Mononuclear cell (primary cell): Measurements from ENCODE around the gene S100Z. TPM values are rescaled to one million over a fixed set of nuclear protein-coding genes. Genes with fewer than 3 reads are reported as not detected.
"Not testable (repeated sequence)": the region's sequence is repeated elsewhere in the genome, so short reads cannot be mapped to it uniquely, and the experiment has no call there.

Source experiments
- H3K27me3 ChIP-seq: 2 replicates; pipeline ENCODE4 v1.6.0; 2011; ENCODE audit warnings: low read length, control low read depth; ENCODE audit not compliant: insufficient read depth
- H3K4me1 ChIP-seq: 2 replicates; pipeline ENCODE4 v1.5.1; 2011; ENCODE audit warnings: mild to moderate bottlenecking, low read length, control low read depth; ENCODE audit not compliant: insufficient read depth
- H3K4me3 ChIP-seq: 2 replicates; pipeline ENCODE4 v1.5.1; 2011; ENCODE audit warnings: mild to moderate bottlenecking, low read length, moderate library complexity
- H3K9me3 ChIP-seq: 2 replicates; pipeline ENCODE4 v1.5.1; 2011; ENCODE audit warnings: low read depth, mild to moderate bottlenecking, control low read depth, low read length
- total RNA-seq: library from RNA; depleted of rRNA; stranded (reverse); fragments of >200 nt; gene quantifications from one replicate; pipeline ENCODE4 v1.2.3, GENCODE V29; 2012

S100Z gene
- total RNA-seq: 5.6 TPM

- H3K27me3 ChIP-seq: no peaks in the 10 kb centered on the region
- peaks cover 68% of the 10 kb centered on the region for H3K4me1 ChIP-seq
- peak within 1 kb of the TSS; percentile 28 for H3K4me3 ChIP-seq
- no peaks in the 10 kb centered on the region for H3K9me3 ChIP-seq
These were observed at the start of gene S100Z for GRCh38 chr5:76849419-76850291. TSS of gene S100Z (plus strand) at chr5:76850014. CDS start at chr5:76875360, 25,346 bp downstream.

- H3K4me1 ChIP-seq: no peaks in the 10 kb centered on the region
- no peaks in the 10 kb centered on the region for H3K9me3 ChIP-seq
- no peaks in the 10 kb centered on the region for H3K27me3 ChIP-seq
- H3K4me3 ChIP-seq: no peak overlapping the region
These were observed 49.2 kb upstream of the S100Z start for GRCh38 chr5:76800579-76800978.

DNA sequence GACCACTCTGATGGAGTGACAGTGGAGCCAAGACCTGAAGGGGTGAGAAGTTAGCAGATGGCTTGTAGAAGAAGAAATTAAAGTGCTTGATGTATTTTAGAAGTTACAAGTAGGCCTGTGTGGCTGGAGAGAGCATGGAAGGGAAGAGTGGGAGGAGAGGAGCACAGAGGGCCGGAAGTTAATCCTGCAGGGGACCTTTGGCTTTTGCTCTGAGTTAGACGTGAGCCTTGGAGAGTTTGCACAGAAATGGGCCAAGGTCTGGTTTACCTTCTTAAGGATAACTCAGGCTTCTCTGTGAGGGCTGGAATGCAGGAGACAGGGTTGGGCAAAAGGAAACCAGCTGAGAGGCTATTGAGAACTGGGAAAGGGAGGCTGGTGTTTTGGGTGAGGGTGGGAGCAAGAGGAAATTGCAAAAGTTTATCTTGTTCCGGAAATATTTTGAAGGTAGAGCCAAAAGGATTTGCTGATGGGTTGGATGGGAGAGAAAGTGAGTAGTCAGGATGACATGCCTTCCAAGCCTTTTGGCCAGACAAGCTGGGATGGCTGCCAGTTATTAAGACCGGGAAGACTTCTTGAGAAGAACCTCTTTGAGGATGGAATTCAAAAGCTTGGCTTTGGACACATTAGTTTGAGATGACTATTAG is 48.5 kb upstream of the S100Z start:
- Histone ChIP-seq H3K4me3 (no peak overlapping the region), H3K4me1 (no peaks in the 10 kb centered on the region), H3K27me3 (no peaks in the 10 kb centered on the region), H3K9me3 (no peaks in the 10 kb centered on the region)

DNA sequence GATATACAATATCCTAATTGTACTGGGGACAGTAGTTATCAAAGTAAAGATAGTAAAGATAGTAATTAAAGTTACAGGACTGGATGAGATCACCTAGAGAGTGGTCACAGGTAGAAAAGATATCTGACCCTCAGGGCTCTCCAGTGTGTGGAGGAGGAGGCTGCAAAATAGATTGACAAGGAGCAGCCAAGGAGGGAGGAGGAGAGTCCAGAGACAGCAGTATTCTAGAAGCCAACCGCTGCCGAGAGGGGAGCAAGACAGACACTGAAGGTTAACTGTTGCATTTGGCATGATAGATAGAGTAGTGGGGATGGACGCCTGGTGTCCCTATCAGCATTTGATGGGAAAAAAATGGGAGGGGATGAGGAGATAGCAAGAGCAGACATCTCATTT is 48.0 kb upstream of the S100Z start:
- Histone ChIP-seq H3K4me1 (no peaks in the 10 kb centered on the region), H3K4me3 (no peak overlapping the region)

DNA sequence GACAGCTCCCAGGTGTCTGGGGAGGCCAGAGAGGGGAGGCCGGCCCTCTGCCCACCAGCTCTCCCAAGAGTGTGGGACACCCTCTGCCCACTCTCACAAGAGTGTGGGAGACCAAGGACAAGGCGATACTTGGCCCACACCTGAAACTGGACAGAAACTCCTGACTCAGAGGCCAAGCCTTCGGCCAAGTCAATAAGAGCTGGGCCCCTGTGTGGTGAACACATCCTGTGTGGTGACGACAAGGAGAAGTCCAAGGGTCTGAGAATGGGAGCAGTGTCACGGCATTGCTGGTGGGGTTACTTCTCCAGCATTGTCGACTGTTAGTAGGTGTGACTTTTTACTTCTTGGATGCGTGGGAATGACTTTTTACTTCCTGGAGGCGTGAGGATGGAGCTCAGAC is 45.5 kb upstream of the S100Z start:
- H3K4me3 ChIP-seq: no peak overlapping the region
- H3K27me3 ChIP-seq: no peaks in the 10 kb centered on the region
- H3K9me3 ChIP-seq: no peaks in the 10 kb centered on the region
- no peaks in the 10 kb centered on the region for H3K4me1 ChIP-seq

More for the DNA sequence above, 48.0 kb upstream of the S100Z start:
- H3K9me3 ChIP-seq: no peaks in the 10 kb centered on the region
- no peaks in the 10 kb centered on the region for H3K27me3 ChIP-seq

GRCh38 chr5:76805821-76806505 is 43.9 kb upstream of the S100Z start:
- no peak overlapping the region for H3K4me3 ChIP-seq

GRCh38 chr5:76807296-76807695 is 42.5 kb upstream of the S100Z start:
- no peaks in the 10 kb centered on the region for H3K4me1 ChIP-seq
- H3K9me3 ChIP-seq: no peaks in the 10 kb centered on the region
- no peak overlapping the region for H3K4me3 ChIP-seq
- no peaks in the 10 kb centered on the region for H3K27me3 ChIP-seq

More at GRCh38 chr5:76805821-76806505, 43.9 kb upstream of the S100Z start:
- Histone ChIP-seq H3K4me1 (no peaks in the 10 kb centered on the region), H3K27me3 (no peaks in the 10 kb centered on the region), H3K9me3 (no peaks in the 10 kb centered on the region)

- Histone ChIP-seq H3K27me3 (no peaks in the 10 kb centered on the region), H3K4me3 (no peak overlapping the region), H3K4me1 (no peaks in the 10 kb centered on the region), H3K9me3 (no peaks in the 10 kb centered on the region)
These were observed 41.6 kb upstream of the S100Z start for GRCh38 chr5:76808141-76808691.

- Histone ChIP-seq H3K4me3 (no peak overlapping the region), H3K27me3 (no peaks in the 10 kb centered on the region), H3K4me1 (no peaks in the 10 kb centered on the region), H3K9me3 (no peaks in the 10 kb centered on the region)
These were observed 40.7 kb upstream of the S100Z start for GRCh38 chr5:76809141-76809540.

DNA sequence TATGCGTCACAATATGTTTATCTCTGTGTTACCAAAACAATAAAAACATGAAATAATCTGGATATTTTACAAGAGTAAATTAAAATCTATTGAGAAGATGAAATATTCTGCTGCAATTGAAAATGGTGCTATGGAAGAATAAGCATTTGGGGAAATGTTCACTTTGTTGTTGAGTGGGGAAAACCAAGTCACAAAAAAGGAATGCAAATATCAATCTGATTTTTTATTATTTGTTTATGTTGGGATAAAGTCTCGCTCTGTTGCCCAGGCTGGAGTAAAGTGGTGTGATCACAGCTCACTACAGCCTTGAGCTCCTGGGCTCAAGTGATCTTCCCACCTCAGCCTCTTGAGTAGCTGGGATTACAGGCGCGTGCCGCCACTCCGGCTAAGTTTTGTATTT is 39.6 kb upstream of the S100Z start:
- H3K4me3 ChIP-seq: no peak overlapping the region

DNA sequence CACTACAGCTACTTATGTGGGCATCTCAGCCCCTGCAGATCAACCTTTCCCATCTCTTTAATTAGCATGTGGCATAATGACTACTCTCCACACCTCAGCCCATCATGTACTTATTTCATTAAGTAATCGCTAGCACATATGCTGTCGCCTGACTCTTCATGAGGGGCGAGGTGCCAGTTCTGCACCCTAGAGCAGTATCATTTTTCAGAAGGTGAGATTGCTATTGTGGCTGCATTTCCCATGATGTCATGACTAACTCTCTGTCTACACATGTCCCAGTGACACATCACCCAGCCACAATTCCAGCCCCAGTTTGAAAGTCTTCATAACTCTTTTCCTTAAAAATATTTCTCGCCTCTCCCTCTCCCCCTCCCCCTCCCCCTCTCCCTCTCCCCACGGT is 38.6 kb upstream of the S100Z start:
- H3K4me1 ChIP-seq: no peaks in the 10 kb centered on the region
- H3K27me3 ChIP-seq: no peaks in the 10 kb centered on the region
- H3K4me3 ChIP-seq: no peak overlapping the region
- H3K9me3 ChIP-seq: no peaks in the 10 kb centered on the region

More for the DNA sequence above, 39.6 kb upstream of the S100Z start:
- no peaks in the 10 kb centered on the region for H3K9me3 ChIP-seq
- H3K27me3 ChIP-seq: no peaks in the 10 kb centered on the region
- no peaks in the 10 kb centered on the region for H3K4me1 ChIP-seq

DNA sequence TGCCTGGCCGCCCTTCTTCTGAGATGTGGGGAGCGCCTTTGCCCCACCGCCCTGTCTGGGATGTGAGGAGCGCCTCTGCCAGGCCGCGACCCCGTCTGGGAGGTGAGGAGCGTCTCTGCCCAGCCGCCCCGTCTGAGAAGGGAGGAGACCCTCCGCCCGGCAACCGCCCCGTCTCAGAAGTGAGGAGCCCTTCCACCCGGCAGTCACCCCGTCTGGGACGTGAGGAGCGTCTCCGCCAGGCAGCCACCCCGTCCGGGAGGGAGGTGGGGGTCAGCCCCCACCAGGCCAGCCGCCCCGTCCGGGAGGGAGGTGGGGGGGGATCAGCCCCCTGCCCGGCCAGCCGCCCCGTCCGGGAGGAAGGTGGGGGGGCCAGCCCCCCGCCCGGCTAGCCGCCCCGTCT is 37.6 kb upstream of the S100Z start:
- not testable (repeated sequence) for H3K27me3 ChIP-seq, H3K4me3 ChIP-seq

GRCh38 chr5:76813982-76814562 is 35.7 kb upstream of the S100Z start:
- Histone ChIP-seq H3K4me3 (no peak overlapping the region), H3K9me3 (no peaks in the 10 kb centered on the region), H3K27me3 (peaks cover 25% of the 10 kb centered on the region), H3K4me1 (peaks cover 6% of the 10 kb centered on the region)

More for the DNA sequence above, 37.6 kb upstream of the S100Z start:
- not testable (repeated sequence) for H3K9me3 ChIP-seq, H3K4me1 ChIP-seq

DNA sequence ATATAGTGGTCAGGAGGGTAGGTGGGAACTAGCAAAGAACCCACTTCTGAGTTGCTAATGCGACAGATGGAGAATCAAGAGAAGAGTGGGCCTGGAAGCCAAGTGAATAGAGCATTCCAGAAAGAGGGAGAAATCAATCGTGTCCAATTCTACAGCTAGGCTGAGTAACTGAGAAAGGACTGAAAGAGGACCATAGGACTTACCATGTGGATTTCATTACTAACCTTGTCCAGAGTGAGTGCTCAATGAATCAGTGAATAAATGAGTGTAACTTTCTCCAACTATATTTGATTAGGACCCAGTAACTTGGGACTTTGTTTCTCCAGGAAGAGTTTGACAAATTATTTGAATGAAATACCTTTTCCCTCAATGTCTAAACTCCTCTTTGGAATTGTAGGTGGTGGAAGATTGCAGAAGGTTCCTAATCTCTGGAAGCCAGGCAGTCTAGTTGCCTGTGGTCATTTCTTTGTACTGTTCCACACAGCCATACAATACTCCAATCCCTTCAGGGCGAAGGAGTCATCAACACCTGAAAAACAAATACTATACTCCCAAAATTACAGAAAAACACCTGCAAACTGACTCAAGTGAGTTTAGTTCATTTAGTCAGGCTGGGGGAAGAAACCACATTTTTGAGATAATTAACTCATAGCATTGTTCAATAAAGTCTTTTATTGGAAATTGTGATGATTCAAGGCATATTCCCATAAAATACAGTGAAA is 33.5 kb upstream of the S100Z start:
- H3K27me3 ChIP-seq: peaks cover 40% of the 10 kb centered on the region
- no peak overlapping the region for H3K4me3 ChIP-seq
- H3K9me3 ChIP-seq: no peaks in the 10 kb centered on the region
- peaks cover 26% of the 10 kb centered on the region for H3K4me1 ChIP-seq
